Caki2 (cell line): Measurements from ENCODE around the gene SLC5A1. TPM values are rescaled to one million over a fixed set of nuclear protein-coding genes. Genes with fewer than 3 reads are reported as not detected.

Experiments used
- DNase-seq: peaks from one replicate; pipeline ENCODE4 v3.0.0-alpha.2; 2015; ENCODE audit warnings: low read depth
- in situ Hi-C: cut with HindIII; loops from 2 replicates; pipeline ENCODE4 v1.10.0; 2016; ENCODE audit warnings: low sequenced_read_pairs, low pct_unique_long_range_greater_than_20kb, mixed read lengths
- total RNA-seq: library from RNA; depleted of rRNA; stranded (reverse); fragments of >200 nt; shearing (Covaris generic); gene quantifications from 2 replicates; pipeline ENCODE4 v1.2.3, GENCODE V29; 2014; ENCODE audit warnings: low replicate concordance

Gene SLC5A1
- total RNA-seq, 1 experiment from 2014 or later = not detected

- DNase-seq = peak; percentile 84
- in situ Hi-C loops = no loop called here
Measured at GRCh38 chr22:32079130-32080089, 36.3 kb downstream of the SLC5A1 start.

GRCh38 chr22:32080904-32081303, 37.8 kb downstream of the SLC5A1 start:
- in situ Hi-C loops = no loop called here
- DNase-seq = peak; percentile 52

GRCh38 chr22:32082331-32082730, 39.3 kb downstream of the SLC5A1 start:
- DNase-seq = no peak
- in situ Hi-C loops = no loop called here

GRCh38 chr22:32083000-32083399, 39.9 kb downstream of the SLC5A1 start:
- no peak for DNase-seq
- in situ Hi-C loops = no loop called here

GRCh38 chr22:32083814-32084213, 40.8 kb downstream of the SLC5A1 start:
- no peak for DNase-seq
- in situ Hi-C loops = no loop called here

GRCh38 chr22:32088084-32088483, 45.0 kb downstream of the SLC5A1 start:
- DNase-seq = no peak
- in situ Hi-C loops = no loop called here

- in situ Hi-C loops = no loop called here
- DNase-seq = no peak
Measured at GRCh38 chr22:32097018-32097417, 54.0 kb downstream of the SLC5A1 start.

- no peak for DNase-seq
- in situ Hi-C loops = no loop called here
Measured at GRCh38 chr22:32097881-32098499, 54.9 kb downstream of the SLC5A1 start.

- in situ Hi-C loops = no loop called here
- DNase-seq = no peak
Measured at GRCh38 chr22:32100711-32101110, 57.6 kb downstream of the SLC5A1 start.

- in situ Hi-C loops = no loop called here
- no peak for DNase-seq
Measured at GRCh38 chr22:32103658-32104315, 60.7 kb downstream of the SLC5A1 start.

GRCh38 chr22:32106930-32107329, 63.9 kb downstream of the SLC5A1 start:
- peak; percentile 36 for DNase-seq
- in situ Hi-C loops = no loop called here

GRCh38 chr22:32112380-32112779, 69.3 kb downstream of the SLC5A1 start:
- DNase-seq = no peak
- in situ Hi-C loops = no loop called here

GRCh38 chr22:32119568-32120235, 76.6 kb downstream of the SLC5A1 start:
- in situ Hi-C loops = no loop called here
- DNase-seq = no peak

GRCh38 chr22:32120603-32121002, 77.5 kb downstream of the SLC5A1 start:
- in situ Hi-C loops = no loop called here
- DNase-seq = no peak

GRCh38 chr22:32122899-32123298, 79.8 kb downstream of the SLC5A1 start:
- in situ Hi-C loops = no loop called here

GRCh38 chr22:32123657-32124056, 80.6 kb downstream of the SLC5A1 start:
- no peak for DNase-seq
- in situ Hi-C loops = no loop called here

More at GRCh38 chr22:32122899-32123298, 79.8 kb downstream of the SLC5A1 start:
- no peak for DNase-seq

- in situ Hi-C loops = no loop called here
Measured at GRCh38 chr22:32127904-32128303, 84.8 kb downstream of the SLC5A1 start.

GRCh38 chr22:32130464-32130863, 87.4 kb downstream of the SLC5A1 start:
- no peak for DNase-seq
- in situ Hi-C loops = no loop called here

More at GRCh38 chr22:32127904-32128303, 84.8 kb downstream of the SLC5A1 start:
- DNase-seq = no peak
